Mesothelial cell of epicardium (in vitro differentiated cells): ENCODE results near the gene ARFGAP3. TPM values are rescaled to one million over a fixed set of nuclear protein-coding genes. Genes with fewer than 3 reads are reported as not detected.
A peak's percentile ranks its signal among the peaks of the same experiment; 100 is the strongest.

Experiments used
- DNase-seq, 2 experiments: peaks; one replicate each; pipeline ENCODE4 v3.0.0; 2021; ENCODE audit warnings: low spot score in 2 of 2; ENCODE audit not compliant: unreplicated experiment in 2 of 2
- H3K27ac Mint-ChIP-seq: 2 replicates; pipeline ENCODE4 v1.8.0; 2021; ENCODE audit warnings: mixed read lengths
- H3K27me3 Mint-ChIP-seq: 2 replicates; pipeline ENCODE4 v1.8.0; 2021; ENCODE audit warnings: low read depth, mixed read lengths
- H3K36me3 Mint-ChIP-seq: 2 replicates; pipeline ENCODE4 v1.8.0; 2021; ENCODE audit warnings: mixed read lengths
- H3K4me1 Mint-ChIP-seq: 2 replicates; pipeline ENCODE4 v1.8.0; 2021; ENCODE audit warnings: mixed read lengths
- H3K4me3 Mint-ChIP-seq: 2 replicates; pipeline ENCODE4 v1.8.0; 2021; ENCODE audit warnings: mild to moderate bottlenecking, moderate library complexity, mixed read lengths
- H3K9me3 Mint-ChIP-seq: 2 replicates; pipeline ENCODE4 v1.8.0; 2021; ENCODE audit warnings: mixed read lengths
- total RNA-seq: library from RNA; stranded (reverse); gene quantifications from 3 replicates; pipeline ENCODE4 v1.2.1, GENCODE V29; 2021
- TF ChIP-seq, protein P1 (sequence below): fragments of 200-600 bp; sonication (generic); IDR thresholded peaks from one replicate; pipeline ENCODE4 v1.5.0; 2021; ENCODE audit warnings: antibody characterized with exemption; ENCODE audit not compliant: unreplicated experiment

The ARFGAP3 gene
- total RNA-seq, 1 donor from 2014 or later: 33.4 TPM

DNA sequence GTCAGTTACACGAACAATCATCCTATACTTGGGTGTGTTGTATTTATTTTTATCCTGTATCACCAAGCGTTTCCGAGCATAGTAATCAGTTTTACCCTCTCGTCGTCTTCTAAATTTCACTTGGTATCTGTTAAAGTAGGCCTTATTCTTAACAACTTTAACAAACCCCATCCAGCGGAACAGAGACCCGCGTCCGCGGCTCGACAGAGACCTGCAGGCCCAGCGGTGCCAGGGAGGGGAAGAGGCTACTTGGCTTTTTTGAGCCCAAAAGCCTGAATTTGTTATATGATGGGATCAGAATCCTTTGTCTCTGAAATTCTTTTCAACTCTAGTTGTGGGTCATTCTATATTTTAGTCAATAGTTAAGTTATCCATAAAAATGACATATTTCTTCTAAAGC lies 79.9 kb downstream of the ARFGAP3 start:
- no peak overlapping the region for H3K27ac Mint-ChIP-seq
- no peaks in the 10 kb centered on the region for H3K9me3 Mint-ChIP-seq
- H3K4me1 Mint-ChIP-seq: peaks cover 9% of the 10 kb centered on the region
- no peak for DNase-seq
- H3K27me3 Mint-ChIP-seq: no peaks in the 10 kb centered on the region
- TF ChIP-seq, protein P1, sequence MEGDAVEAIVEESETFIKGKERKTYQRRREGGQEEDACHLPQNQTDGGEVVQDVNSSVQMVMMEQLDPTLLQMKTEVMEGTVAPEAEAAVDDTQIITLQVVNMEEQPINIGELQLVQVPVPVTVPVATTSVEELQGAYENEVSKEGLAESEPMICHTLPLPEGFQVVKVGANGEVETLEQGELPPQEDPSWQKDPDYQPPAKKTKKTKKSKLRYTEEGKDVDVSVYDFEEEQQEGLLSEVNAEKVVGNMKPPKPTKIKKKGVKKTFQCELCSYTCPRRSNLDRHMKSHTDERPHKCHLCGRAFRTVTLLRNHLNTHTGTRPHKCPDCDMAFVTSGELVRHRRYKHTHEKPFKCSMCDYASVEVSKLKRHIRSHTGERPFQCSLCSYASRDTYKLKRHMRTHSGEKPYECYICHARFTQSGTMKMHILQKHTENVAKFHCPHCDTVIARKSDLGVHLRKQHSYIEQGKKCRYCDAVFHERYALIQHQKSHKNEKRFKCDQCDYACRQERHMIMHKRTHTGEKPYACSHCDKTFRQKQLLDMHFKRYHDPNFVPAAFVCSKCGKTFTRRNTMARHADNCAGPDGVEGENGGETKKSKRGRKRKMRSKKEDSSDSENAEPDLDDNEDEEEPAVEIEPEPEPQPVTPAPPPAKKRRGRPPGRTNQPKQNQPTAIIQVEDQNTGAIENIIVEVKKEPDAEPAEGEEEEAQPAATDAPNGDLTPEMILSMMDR: no peak
- H3K36me3 Mint-ChIP-seq: no peaks in the 10 kb centered on the region
- H3K4me3 Mint-ChIP-seq: no peak overlapping the region

DNA sequence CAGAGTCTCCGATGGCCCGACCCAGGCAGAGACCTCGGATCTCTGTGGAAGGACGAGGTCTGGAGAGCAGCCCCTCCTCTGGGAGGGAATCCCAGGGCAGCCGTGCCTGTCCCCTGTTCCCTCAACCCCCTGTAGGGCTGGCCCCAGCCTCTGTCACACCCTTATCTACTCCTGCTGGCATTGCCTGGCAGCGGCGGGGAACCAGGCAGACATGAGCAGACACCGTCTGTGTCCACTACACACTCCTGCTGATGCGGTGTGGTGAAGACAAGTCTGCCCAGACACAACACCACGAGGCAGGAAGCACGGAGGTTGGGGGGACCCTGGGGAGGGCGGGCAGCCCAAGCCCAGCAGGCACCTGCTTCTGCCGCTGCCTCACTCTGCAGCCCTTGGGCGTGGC lies 83.9 kb downstream of the ARFGAP3 start:
- H3K36me3 Mint-ChIP-seq: no peaks in the 10 kb centered on the region
- no peak overlapping the region for H3K27ac Mint-ChIP-seq
- H3K9me3 Mint-ChIP-seq: no peaks in the 10 kb centered on the region
- H3K4me3 Mint-ChIP-seq: no peak overlapping the region
- H3K27me3 Mint-ChIP-seq: no peaks in the 10 kb centered on the region
- peaks cover 19% of the 10 kb centered on the region for H3K4me1 Mint-ChIP-seq
- TF ChIP-seq, protein P1: no peak
- DNase-seq: no peak

DNA sequence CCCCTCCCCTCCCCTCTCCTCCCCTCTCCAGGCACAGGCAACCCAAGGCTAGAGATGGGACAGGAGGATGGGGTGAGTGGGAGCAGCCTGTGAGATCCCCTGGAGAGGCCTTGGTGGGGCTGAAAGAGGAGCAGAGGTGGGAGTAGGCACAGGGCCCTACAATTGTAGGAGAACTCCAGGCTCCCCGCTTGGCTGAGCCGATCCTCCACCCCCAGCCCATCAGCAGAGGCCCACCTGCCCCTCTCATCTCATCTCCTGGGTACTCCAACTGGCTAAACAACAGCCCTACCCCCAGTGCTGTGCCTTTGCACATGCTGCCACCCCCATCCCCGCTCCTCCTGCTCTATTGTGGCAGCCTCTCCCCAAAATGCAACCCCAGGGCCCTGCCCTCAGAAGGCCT lies 84.4 kb downstream of the ARFGAP3 start:
- no peaks in the 10 kb centered on the region for H3K27me3 Mint-ChIP-seq
- no peak overlapping the region for H3K4me3 Mint-ChIP-seq
- H3K4me1 Mint-ChIP-seq: peaks cover 22% of the 10 kb centered on the region

DNA sequence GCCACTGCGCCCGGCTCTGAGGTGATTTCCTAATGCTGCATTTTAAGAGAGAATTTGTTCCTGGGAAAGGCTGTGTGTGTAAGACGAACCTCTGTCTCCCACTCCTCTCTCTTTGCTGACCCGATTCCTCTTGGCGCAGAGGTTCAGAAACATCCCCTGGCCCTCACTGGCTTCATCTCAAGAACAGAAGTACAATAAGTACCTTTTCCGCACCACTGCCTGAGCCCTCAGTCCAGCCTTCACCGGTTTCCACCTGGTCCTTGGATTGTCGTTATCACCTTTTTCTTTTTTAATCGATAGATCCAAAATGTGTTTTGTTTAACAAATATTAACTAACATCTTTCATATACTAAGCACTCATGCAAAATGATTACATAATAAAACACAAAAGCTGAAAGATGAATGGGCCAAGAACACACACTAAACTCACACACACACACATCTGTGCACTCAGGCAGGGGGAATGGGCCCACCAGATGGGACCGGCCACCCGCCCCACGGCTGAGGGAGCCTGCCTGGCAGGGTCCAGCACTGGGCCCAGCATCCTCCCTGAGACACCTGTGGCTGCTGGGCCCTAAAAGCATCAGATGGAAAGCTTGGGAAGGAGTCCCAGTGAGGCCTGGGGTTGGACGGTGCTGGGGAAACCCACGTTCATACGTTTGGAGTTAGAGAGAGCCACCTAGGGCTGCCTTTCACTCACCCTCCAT lies 86.0 kb downstream of the ARFGAP3 start:
- no peak for DNase-seq
- Mint-ChIP-seq H3K27ac (peak overlapping the region; percentile 12), H3K4me1 (peaks cover 22% of the 10 kb centered on the region), H3K27me3 (no peaks in the 10 kb centered on the region), H3K9me3 (no peaks in the 10 kb centered on the region), H3K36me3 (no peaks in the 10 kb centered on the region), H3K4me3 (no peak overlapping the region)
- TF ChIP-seq, protein P1: no peak

More for the DNA sequence above, 84.4 kb downstream of the ARFGAP3 start:
- H3K36me3 Mint-ChIP-seq: no peaks in the 10 kb centered on the region
- TF ChIP-seq, protein P1: no peak
- no peak for DNase-seq
- H3K9me3 Mint-ChIP-seq: no peaks in the 10 kb centered on the region
- no peak overlapping the region for H3K27ac Mint-ChIP-seq

DNA sequence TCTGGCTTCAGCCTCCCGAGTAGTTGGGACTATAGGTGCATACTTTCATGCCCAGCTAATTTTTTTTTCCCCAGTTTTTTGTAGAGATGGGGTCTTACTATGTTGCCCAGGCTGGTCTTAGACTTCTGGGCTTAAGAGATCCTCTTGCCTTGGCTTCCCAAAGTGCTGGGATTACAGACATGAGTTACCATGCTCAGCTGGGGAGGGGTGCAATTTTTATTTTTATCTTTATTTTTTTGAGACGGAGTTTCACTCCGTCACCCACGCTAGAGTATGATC lies 86.7 kb downstream of the ARFGAP3 start:
- no peak overlapping the region for H3K4me3 Mint-ChIP-seq
- no peaks in the 10 kb centered on the region for H3K27me3 Mint-ChIP-seq
- no peaks in the 10 kb centered on the region for H3K9me3 Mint-ChIP-seq
- DNase-seq: no peak
- TF ChIP-seq, protein P1: no peak
- H3K36me3 Mint-ChIP-seq: no peaks in the 10 kb centered on the region
- H3K27ac Mint-ChIP-seq: no peak overlapping the region
- H3K4me1 Mint-ChIP-seq: peaks cover 22% of the 10 kb centered on the region
